Stimulated activated CD4-positive, alpha-beta T cell treated with anti-CD3 and anti-CD28 coated beads, Interleukin-4, amount 100 ng/mL, for 4 hours (primary cell): ENCODE measurements around the gene PARM1.

Experiments used
- DNase-seq, 2 experiments: peaks; one replicate each; pipeline ENCODE4 v3.0.0-alpha.2; 2020

The PARM1 gene

GRCh38 chr4:74942918-74943253 is 10.0 kb downstream of the PARM1 start:
- DNase-seq, result no peak

- no peak for DNase-seq
Observed at GRCh38 chr4:74944354-74944793, 11.5 kb downstream of the PARM1 start.

- no peak for DNase-seq
Observed at GRCh38 chr4:74946196-74946595, 13.3 kb downstream of the PARM1 start.

DNA sequence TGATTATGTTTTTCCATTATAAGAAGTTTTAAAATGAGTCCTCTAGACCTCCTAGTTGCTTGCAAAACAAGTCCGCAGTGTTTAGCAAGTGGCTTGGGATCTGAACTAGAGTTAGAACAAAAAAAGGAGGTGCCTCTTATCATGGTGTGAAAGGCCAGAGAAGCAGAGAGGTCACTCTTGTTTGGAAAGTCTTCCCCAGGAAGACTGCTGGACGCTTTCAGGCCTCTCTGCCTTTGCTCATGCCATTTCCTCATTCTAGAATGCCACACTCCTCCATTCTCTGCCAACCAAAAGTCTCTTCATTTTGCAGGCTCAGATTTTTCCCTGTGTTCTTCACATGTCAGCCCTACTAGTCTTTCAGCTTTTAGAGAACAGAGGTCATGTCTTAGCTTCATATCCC is 14.9 kb downstream of the PARM1 start:
- no peak for DNase-seq

GRCh38 chr4:74948236-74948635 is 15.3 kb downstream of the PARM1 start:
- DNase-seq, result no peak

DNA sequence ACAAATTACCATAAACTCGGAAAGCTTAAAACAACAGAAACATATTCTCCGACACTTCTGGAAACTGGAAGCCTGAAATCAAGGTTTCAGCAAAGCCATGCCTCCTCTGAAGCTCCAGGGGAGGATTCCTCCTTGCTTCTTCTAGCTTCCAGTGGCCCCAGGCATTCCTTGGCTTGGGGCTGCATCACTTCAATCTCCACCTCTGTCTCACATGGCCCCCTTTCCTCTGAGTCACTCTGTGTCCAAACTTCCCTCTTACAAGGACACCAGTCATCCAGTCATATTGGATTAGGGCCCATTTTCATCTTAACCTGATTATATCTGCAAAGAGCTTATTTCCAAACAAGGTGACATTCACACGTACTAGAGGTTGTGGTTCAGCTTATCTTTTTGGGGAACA is 17.3 kb downstream of the PARM1 start:
- DNase-seq, result no peak

- DNase-seq, result no peak
Observed at GRCh38 chr4:74950882-74951281, 18.0 kb downstream of the PARM1 start.

DNA sequence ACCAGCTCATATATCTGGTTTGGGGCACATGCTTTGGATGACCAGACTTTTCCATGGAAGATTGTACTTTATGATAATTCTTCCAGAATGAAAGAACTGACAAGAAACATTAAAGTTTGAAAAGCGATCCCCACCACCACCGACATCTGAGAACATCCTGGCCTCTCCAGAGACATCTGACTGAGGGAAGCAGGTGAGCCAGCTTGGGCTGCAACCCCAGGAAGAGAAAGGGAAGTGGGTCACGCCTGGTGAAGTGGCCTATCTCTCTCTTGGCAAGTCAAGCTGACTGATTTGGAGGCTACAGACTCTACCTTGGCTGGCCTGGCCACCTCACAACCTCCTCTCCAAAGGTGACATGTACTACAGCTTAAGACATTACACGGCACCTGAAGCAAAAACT is 20.7 kb downstream of the PARM1 start:
- DNase-seq, result no peak

GRCh38 chr4:74958881-74959280 is 26.0 kb downstream of the PARM1 start:
- DNase-seq, result no peak

GRCh38 chr4:74961230-74961629 is 28.3 kb downstream of the PARM1 start:
- DNase-seq, result no peak

- no peak for DNase-seq
Observed at GRCh38 chr4:74962584-74962983, 29.7 kb downstream of the PARM1 start.

GRCh38 chr4:74964311-74964710 is 31.4 kb downstream of the PARM1 start:
- DNase-seq, result no peak

- DNase-seq, result no peak
Observed at GRCh38 chr4:74967324-74967723, 34.4 kb downstream of the PARM1 start.

DNA sequence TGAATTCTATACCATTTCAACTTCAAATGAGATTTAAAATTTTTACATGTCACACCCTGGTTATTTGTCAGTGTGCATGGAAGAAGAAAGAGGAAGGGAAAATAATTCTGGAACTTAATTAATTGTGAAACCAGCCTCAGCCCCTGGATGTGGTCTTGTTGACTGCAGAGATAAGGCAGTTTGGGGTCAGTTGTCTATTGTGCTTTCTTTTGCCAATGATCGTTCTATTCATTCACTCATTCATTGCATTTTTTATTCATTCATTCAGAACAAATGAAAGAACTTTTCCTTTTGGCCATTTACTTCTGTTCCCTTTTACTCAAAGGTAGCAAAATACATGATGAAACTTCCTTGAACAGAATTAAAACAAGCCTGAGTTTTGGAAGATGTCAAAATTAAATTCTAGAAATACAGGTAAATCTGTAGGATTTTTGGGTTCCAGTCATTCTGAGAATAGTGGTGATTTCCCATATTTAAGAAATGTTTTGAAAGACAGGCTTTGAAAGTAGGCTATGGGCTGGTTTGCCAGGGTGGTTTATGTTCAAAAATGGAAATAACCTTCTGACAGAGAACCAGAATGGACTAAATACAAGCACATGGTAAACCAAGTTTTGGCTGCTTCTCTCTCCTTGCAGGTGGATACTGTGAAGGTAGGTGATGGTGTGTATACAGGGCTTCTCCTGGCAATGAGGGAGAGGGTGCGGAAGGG is 35.7 kb downstream of the PARM1 start:
- no peak for DNase-seq

GRCh38 chr4:74969507-74970474 is 36.9 kb downstream of the PARM1 start:
- no peak for DNase-seq

DNA sequence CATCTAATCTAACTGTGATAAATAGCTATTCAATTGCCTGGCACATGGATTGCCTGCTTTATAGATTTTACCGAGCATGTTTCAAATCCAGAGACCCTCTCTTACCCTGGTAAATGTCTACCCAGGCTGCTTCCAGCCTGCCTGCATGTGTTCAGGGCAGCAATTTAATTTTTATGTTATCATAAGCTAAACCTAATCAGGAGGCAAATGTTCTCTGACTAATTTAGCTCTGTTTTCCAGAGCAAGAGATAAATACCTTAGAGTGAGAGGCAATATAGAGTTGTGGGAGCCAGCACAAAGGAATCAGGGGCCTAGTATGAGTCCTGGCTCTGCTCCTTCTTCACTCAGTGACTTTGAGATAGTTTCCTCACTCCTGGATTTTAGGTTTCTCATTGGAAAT is 37.7 kb downstream of the PARM1 start:
- no peak for DNase-seq

GRCh38 chr4:74971862-74972261 is 38.9 kb downstream of the PARM1 start:
- DNase-seq, result no peak

- DNase-seq, result no peak
Observed at GRCh38 chr4:74975082-74975481, 42.2 kb downstream of the PARM1 start.

DNA sequence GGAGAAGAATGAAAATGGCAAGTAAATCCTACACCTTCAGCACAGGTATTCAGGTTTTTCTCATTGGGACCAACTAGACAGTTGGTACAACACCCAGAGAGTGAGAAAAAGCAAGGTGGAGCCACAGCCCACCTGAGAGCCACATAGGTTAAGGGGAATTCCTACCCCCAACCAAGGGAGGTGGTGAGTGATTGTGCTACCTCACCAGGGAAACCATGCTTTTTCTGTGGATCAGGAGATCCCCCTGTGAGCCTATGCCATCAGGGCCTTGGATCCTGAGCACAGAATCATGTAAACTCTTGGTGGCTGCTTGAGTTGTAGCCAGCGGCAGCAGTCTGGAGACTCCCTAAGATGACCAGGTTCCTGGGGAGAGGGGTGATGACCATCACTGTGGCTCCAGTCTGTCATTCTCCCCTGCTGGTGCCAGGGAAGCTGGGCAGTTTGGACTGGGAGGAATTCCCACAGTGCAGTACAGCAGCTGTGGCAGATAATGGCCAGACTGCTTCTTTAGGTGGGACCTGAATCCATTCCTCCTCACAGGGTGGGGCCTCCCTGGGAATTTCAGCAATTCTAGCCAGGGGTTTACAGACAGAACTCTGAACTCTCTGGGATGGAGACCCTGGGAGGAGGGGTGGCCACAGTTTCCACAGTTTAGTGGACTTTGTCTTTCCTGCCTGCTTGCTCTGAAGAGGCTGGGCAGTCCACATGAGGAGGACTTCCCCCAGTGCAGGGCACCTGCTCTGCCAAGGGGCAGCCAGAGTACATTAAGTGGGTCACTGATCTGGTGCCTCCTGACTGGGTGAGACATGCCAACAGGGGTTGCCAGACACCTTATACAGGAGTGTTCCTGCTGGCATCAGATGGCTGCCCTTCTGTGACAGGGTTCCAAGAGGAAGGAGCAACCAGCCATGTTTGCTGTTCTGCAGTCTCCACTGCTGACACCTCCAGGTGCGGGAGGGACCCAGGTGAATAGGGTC is 43.2 kb downstream of the PARM1 start:
- DNase-seq, result no peak

DNA sequence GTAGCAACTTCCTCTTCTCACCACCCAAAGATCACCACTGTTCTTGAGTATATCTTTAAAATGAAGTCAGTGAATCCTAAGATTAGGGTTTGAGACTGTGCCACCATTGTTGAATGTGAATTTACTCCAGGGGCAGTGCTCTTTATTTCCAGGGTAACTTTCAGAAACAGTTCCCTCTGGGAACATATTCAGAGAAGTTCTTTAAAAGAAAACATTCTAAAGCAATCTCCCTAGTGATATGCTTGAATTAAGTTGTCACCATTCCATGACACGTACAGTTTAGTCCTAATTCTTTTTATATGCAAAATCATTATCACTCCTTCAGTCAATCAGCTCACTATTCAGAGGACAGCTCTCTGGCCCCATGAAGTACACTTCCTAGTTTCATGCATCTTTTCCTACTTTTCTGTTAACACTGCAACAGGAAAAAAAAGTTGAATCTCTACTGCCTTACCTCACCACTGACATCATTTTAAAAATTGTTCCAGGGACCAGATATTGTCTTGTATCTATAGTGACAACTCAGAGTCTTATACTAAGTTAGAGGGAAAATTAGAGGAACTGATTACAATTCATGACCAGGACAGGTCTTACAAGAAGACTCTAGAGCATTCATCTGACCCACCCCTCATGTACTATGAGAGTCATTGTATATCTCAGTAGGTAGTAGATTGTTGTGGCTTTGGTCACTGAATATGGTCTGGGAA is 49.8 kb downstream of the PARM1 start:
- DNase-seq, result no peak

GRCh38 chr4:74983253-74983635 is 50.3 kb downstream of the PARM1 start:
- no peak for DNase-seq

DNA sequence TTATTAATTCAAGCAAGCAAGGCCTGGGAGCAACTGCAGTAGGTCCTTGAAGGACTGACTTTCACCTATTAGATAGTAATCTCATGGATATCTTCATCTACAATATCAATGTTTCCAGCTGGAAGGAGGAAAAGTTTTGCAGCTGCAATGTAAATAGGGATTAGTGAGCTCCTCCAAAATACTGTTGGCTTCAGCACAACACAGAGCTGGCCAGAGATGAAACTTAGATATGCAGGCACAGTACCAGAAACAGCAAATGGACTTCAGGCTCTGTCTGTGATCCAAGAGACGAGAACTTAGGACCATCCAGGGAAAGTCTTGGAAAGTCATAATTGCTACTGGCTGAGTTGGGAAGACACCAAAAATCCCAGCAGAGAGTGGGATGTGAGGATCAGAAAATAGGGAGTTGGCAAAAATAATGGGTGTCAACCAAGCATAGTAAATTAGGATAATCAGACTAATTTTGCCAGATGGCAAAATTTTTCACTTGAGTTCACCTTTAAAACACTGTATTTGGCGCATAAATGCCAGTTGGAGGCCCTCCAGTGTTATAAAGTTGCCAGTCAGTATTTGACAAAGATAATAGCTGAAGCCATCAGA is 57.5 kb downstream of the PARM1 start:
- DNase-seq, result no peak
